ENCODE data around the gene MYOM1. TPM values are rescaled to one million over a fixed set of nuclear protein-coding genes. Genes with fewer than 3 reads are reported as not detected.
"Not testable (repeated sequence)": the region's sequence is repeated elsewhere in the genome, so short reads cannot be mapped to it uniquely, and the experiment has no call there.

MYOM1 gene
- total RNA-seq, 1 experiment from 2014 or later: 0.92 TPM

- POLR2A ChIA-PET: no interaction called here
- no TSS peak for BruUV-seq (replicated peaks)
- H3K4me1 ChIP-seq (ENCODE audit: control insufficient read depth, insufficient read depth, low read length): no peaks in the 10 kb centered on the region
- ATAC-seq (no peak), DNase-seq (ENCODE audit: low read depth, low spot score) (no peak)
- in situ Hi-C loops (cut with HindIII; ENCODE audit: low pct_unique_long_range_greater_than_20kb, low sequenced_read_pairs) (no loop called here), intact Hi-C loops (cut with micrococcal nuclease; ENCODE audit: unreplicated experiment) (no loop called here)
- H3K27ac ChIP-seq (ENCODE audit: low read length): no peak overlapping the region
- TF ChIP-seq REST (IDR thresholded peaks at IDR 0.05; ENCODE audit: insufficient read depth in 1 of 2, low read depth in 2 of 2, low read length in 1 of 2): no peak
- no peak for TF ChIP-seq TCF7L2 (IDR thresholded peaks at IDR 0.05; ENCODE audit: low read depth, low read length)
- no peak for TF ChIP-seq CTCF (IDR thresholded peaks at IDR 0.05)
- TF ChIP-seq POLR2AphosphoS5 (IDR thresholded peaks at IDR 0.05; ENCODE audit: low read depth, low read length): no peak
- TF ChIP-seq SIN3A (IDR thresholded peaks at IDR 0.05; ENCODE audit: borderline replicate concordance, insufficient read depth, low read depth, low read length): no peak
- H3K27me3 ChIP-seq (ENCODE audit: control insufficient read depth, insufficient read depth, low read length): no peaks in the 10 kb centered on the region
- CTCF ChIA-PET: no interaction called here
- H3K4me3 ChIP-seq (ENCODE audit: low read depth in 2 of 2, low read length in 2 of 2): no peak overlapping the region
- peaks cover 13% of the 10 kb centered on the region; the same call in 1 of the 2 replicates for H3K9me3 ChIP-seq (ENCODE audit: control insufficient read depth, insufficient read depth, low read depth, low read length)
- H3K36me3 ChIP-seq (ENCODE audit: control insufficient read depth, insufficient read depth, low read length): no peaks in the 10 kb centered on the region
These were observed 14.5 kb downstream of the MYOM1 start for GRCh38 chr18:3205239-3205638.

GRCh38 chr18:3199942-3200645 lies 19.7 kb downstream of the MYOM1 start:
- no TSS peak for BruUV-seq (replicated peaks)
- H3K4me3 ChIP-seq (ENCODE audit: low read depth in 2 of 2, low read length in 2 of 2): no peak overlapping the region
- POLR2A ChIA-PET: no interaction called here
- DNase-seq (ENCODE audit: low read depth, low spot score) (no peak), ATAC-seq (no peak)
- H3K36me3 ChIP-seq (ENCODE audit: control insufficient read depth, insufficient read depth, low read length): no peaks in the 10 kb centered on the region
- no peaks in the 10 kb centered on the region for H3K27me3 ChIP-seq (ENCODE audit: control insufficient read depth, insufficient read depth, low read length)
- no peaks in the 10 kb centered on the region for H3K4me1 ChIP-seq (ENCODE audit: control insufficient read depth, insufficient read depth, low read length)
- no peak overlapping the region for H3K27ac ChIP-seq (ENCODE audit: low read length)
- no peak for TF ChIP-seq CTCF (IDR thresholded peaks at IDR 0.05)
- intact Hi-C loops (cut with micrococcal nuclease; ENCODE audit: unreplicated experiment): no loop called here
- H3K9me3 ChIP-seq (ENCODE audit: control insufficient read depth, insufficient read depth, low read depth, low read length): peaks cover 13% of the 10 kb centered on the region; the same call in 1 of the 2 replicates
- CTCF ChIA-PET: no interaction called here
- in situ Hi-C loops (cut with HindIII; ENCODE audit: low pct_unique_long_range_greater_than_20kb, low sequenced_read_pairs): no loop called here

GRCh38 chr18:3198260-3198860 lies 21.4 kb downstream of the MYOM1 start:
- H3K27me3 ChIP-seq (ENCODE audit: control insufficient read depth, insufficient read depth, low read length); DNase-seq (ENCODE audit: low read depth, low spot score); H3K27ac ChIP-seq (ENCODE audit: low read length); ATAC-seq; H3K4me1 ChIP-seq (ENCODE audit: control insufficient read depth, insufficient read depth, low read length); H3K9me3 ChIP-seq (ENCODE audit: control insufficient read depth, insufficient read depth, low read depth, low read length); H3K36me3 ChIP-seq (ENCODE audit: control insufficient read depth, insufficient read depth, low read length); intact Hi-C loops (cut with micrococcal nuclease; ENCODE audit: unreplicated experiment); POLR2A ChIA-PET; BruUV-seq (replicated peaks); in situ Hi-C loops (cut with HindIII; ENCODE audit: low pct_unique_long_range_greater_than_20kb, low sequenced_read_pairs); H3K4me3 ChIP-seq (ENCODE audit: low read depth in 2 of 2, low read length in 2 of 2): not testable (repeated sequence)
- CTCF ChIA-PET: interaction anchor here (0.6 kb wide), 1 partner anchor 321 kb away, joined by 4 read pairs; no protein-coding TSS in a partner anchor
